GM12865 (cell line): ENCODE measurements around the gene P4HB.

Experiments used
- DNase-seq: peaks from one replicate; pipeline ENCODE4 v3.0.0; 2010; ENCODE audit warnings: low read depth
- H3K4me3 ChIP-seq: 2 replicates; pipeline ENCODE4 v1.5.1; 2011; ENCODE audit warnings: mild to moderate bottlenecking, low read depth, low read length, control low read depth
- TF ChIP-seq, protein P1 (sequence below): IDR thresholded peaks from 2 replicates; pipeline ENCODE4 v1.5.1; 2011; ENCODE audit warnings: low read length, control low read depth, low read depth, inconsistent platforms; ENCODE audit not compliant: insufficient read depth; ENCODE audit errors: missing control alignments

The P4HB gene

DNA sequence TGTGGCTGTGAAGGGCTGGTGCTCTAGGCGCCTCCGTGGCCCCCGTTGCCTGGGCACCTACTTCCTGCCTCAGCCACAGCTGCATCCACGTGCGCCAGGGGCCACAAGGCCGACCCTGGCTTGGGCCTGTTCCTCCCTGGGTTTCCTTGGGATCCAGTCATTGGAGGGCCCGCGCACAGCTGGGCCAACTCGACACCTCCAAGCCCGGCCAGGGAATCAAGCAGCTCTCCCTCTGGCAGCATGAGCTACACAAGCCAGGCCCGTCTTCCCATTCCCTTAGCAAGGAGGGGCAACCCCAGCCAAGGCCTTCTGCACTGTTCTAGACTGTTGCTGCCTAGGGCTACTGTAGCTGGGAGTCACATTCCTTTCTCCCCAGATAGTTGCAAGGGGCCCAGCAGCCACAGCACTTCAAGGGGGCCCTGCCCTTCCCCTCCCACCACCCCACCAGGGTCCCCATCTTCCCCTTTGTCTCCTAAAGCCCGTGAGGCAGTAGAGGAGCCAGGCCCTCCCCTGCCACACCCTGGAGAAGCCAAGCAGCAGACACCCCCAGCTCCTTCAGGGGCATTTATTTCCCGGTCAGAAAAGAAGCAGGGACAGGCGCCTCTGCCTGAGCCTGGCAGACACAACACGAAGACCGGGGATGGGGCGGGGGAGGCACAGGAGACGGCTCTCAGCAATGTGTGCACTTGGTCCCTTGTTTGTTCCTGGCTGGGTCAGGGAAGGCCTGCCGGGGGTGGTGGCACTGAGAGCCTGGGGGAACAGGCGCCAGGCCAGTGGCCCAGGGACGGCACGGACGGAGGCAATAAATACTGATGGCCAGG lies 7.0 kb upstream of the P4HB start:
- TF ChIP-seq, protein P1, sequence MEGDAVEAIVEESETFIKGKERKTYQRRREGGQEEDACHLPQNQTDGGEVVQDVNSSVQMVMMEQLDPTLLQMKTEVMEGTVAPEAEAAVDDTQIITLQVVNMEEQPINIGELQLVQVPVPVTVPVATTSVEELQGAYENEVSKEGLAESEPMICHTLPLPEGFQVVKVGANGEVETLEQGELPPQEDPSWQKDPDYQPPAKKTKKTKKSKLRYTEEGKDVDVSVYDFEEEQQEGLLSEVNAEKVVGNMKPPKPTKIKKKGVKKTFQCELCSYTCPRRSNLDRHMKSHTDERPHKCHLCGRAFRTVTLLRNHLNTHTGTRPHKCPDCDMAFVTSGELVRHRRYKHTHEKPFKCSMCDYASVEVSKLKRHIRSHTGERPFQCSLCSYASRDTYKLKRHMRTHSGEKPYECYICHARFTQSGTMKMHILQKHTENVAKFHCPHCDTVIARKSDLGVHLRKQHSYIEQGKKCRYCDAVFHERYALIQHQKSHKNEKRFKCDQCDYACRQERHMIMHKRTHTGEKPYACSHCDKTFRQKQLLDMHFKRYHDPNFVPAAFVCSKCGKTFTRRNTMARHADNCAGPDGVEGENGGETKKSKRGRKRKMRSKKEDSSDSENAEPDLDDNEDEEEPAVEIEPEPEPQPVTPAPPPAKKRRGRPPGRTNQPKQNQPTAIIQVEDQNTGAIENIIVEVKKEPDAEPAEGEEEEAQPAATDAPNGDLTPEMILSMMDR: no peak
- peak; percentile 64 for DNase-seq
- no peak overlapping the region for H3K4me3 ChIP-seq

DNA sequence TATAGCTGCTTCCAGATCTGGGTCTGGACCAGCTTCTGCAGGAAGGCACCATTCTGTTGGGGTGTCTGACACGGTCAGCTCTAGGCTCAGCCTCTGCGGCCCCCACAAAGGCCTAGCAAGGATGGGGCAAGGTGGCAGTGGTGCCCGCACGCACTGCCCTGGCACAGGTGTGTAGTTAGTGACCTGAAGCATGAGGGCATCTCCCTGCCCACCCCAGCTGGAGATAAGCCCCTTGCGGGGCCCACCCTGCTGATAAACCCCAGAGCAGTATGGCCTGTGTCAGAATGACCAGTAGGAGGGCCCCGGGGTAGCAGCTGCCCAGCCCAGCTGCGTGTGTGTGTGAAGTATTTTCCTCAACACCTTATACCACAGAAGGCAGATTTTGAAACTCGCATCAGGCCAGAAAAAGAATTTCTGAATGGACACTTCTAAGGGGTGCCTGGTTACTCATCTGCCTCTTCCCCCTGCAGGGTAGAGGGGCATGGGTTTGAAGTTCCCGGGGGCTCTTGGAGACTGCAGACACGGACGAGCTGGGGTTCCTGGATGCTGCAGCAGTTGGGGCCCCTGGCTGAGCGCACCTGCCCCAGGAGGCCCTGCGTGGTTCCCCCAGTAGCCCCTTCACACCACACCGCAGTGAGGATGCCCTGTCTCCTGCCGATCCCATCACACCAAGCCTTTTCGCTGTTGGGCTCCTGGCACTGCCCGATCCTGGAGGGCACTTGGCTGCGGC lies 6.3 kb upstream of the P4HB start:
- H3K4me3 ChIP-seq: no peak overlapping the region
- TF ChIP-seq, protein P1: no peak
- DNase-seq: no peak

DNA sequence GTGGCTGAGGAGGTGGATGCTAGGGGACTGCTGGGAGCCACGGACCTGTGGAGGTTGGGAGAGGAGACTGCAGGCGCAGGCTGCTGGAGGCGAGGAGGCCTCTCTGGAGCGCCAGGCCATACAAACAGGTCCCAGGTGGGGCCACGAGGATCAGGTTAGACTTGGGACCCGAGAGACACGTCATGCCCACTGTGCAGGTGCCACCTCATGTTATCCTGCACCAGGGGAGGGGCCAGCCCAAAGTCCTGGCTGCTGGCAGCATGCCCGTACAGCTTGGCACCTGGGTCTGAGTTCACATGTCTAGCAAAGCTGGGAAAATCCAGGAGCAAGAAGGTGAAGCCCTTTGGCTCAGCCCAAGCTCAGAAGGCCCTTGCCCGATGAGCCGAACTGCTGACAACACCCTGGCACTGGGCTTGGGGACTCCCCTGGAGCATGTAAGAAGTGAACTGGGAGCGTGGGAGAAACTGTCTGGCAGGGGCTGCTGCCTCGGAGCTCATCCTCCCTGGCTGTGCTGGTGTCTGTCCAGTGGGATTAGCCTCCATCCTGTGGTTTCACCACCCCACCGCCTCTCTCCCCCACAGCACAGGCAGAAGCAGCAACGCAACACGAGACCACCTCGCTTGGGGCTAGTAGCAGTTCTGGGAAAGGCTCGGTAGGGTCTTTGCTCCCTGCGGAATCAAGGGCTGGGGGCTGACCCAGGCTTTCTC lies 5.6 kb upstream of the P4HB start:
- TF ChIP-seq, protein P1: no peak
- no peak overlapping the region for H3K4me3 ChIP-seq
- no peak for DNase-seq

DNA sequence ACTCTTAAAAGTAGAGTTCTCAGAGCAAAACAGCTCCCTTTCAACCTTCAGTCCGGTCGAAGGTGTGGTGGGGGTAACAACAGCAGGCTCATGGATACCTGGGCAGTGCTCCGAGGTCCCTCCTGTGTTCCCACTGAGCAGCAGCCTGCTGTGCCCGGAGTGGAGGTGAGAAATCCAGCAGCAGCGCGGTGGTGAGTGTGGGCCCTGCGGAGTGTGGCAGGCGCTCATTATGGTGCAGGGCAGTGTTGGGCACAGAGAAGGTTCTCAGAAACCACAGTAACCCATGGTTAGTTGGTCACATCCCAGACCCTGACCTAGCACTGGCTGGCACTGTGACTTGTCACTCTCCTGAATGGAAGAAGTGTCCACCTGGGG lies 5.0 kb upstream of the P4HB start:
- DNase-seq: no peak
- H3K4me3 ChIP-seq: no peak overlapping the region
- TF ChIP-seq, protein P1: no peak

DNA sequence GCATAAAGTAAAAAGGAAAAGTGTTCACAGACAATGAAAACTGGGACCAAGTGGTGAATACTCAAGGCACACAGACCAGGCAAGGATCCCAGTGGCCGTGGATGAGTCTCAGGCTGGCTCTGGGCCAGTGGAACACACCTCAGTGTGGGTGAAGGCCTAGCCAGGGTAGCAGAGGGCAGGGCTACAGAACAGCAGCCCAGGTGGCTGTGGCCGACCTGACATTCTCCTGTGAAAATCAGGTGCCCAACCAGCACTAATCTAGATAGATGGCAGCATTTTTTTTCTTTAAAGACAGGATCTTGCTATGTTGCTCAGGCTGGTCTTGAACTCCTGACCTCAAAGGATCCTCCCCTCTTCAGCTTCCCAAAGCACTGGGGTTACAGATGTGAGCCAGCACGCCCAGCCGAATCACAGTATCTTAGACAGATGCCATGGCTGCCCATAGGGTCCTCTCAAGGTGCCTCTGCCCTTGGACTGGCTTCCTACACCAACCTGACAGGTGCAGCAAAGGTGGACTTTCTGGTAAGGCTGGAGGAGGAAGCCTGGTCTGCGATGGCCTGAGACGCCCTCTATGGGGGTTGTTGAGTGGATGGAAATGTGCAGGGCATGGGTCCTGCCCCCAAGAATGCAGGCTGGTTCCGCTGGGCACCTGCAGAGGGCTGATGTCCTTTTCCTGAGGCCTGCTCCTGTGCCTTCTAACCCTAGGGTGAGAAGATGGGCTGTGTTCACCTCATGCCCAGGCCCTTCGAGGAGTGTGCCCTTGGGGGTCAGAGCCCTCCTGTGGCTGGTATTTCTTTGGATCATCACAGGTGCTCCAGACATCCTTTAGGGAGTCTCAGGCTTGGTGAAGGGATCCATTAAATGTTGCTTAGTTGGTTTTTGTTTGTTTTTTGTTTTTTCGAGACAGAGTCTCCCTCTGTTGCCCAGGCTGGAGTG lies 3.8 kb upstream of the P4HB start:
- TF ChIP-seq, protein P1: no peak

DNA sequence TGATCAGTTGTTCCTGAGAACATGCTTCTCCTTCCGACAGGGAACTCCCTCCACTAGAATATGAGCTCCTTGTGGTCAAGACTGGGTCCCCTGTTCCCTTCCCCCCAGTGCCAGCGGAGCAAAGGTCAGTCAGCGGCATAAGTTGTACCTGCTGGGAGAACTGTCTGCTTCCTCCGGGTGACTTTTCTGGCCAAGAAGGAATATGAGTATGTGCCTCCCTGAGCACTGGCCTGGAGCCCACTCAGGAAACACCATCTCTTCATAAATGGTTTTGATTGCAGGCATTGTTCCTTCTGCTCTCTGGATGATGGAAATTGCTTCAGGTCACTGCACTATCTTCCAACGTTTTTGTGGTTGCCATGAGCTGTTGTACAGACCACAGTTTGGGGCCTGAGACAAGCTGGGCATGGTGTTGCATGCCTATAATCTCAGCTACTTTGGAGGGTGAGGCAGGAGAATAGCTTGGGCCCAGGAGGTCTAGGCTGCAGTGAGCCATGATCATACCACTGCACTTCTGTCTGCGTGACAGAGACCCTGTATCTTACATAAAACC lies 2.9 kb upstream of the P4HB start:
- TF ChIP-seq, protein P1: no peak
- DNase-seq: no peak
- H3K4me3 ChIP-seq: no peak overlapping the region

More for the DNA sequence above, 3.8 kb upstream of the P4HB start:
- DNase-seq: no peak
- no peak overlapping the region for H3K4me3 ChIP-seq
